Loucy (cell line): ENCODE results near the gene GMPR2.

Experiments
- H2AFZ ChIP-seq: fragments of 200-600 bp; sonication (generic); 2 replicates; pipeline ENCODE4 v1.6.0; 2016; ENCODE audit warnings: antibody characterized with exemption, mild to moderate bottlenecking, low read length, moderate library complexity
- H3F3A ChIP-seq: fragments of 200-600 bp; 2 replicates; pipeline ENCODE4 v1.6.0; 2016; ENCODE audit warnings: antibody characterized with exemption, low read depth, mild to moderate bottlenecking
- H3K27me3 ChIP-seq: fragments of 200-600 bp; sonication (generic); 2 replicates; pipeline ENCODE4 v1.6.1; 2014; ENCODE audit warnings: low read length, mild to moderate bottlenecking; ENCODE audit not compliant: insufficient read depth, poor library complexity, severe bottlenecking
- H3K36me3 ChIP-seq: fragments of 200-600 bp; sonication (generic); 2 replicates; pipeline ENCODE4 v1.6.1; 2016; ENCODE audit warnings: low read length; ENCODE audit not compliant: insufficient read depth
- H3K4me1 ChIP-seq: fragments of 200-600 bp; sonication (generic); 2 replicates; pipeline ENCODE4 v1.5.1; 2014; ENCODE audit warnings: low read length, mild to moderate bottlenecking; ENCODE audit not compliant: insufficient read depth, poor library complexity, severe bottlenecking
- H3K4me2 ChIP-seq: fragments of 200-600 bp; sonication (generic); 2 replicates; pipeline ENCODE4 v1.6.0; 2014; ENCODE audit warnings: antibody characterized with exemption, low read length, low read depth, mild to moderate bottlenecking; ENCODE audit not compliant: poor library complexity, severe bottlenecking
- H3K4me3 ChIP-seq: fragments of 200-600 bp; sonication (generic); 2 replicates; pipeline ENCODE4 v1.5.1; 2014; ENCODE audit warnings: low read length, mild to moderate bottlenecking, mixed read lengths; ENCODE audit not compliant: poor library complexity, severe bottlenecking
- H3K79me2 ChIP-seq: fragments of 200-600 bp; sonication (generic); 2 replicates; pipeline ENCODE4 v1.6.1; 2014; ENCODE audit warnings: low read length; ENCODE audit not compliant: insufficient read depth
- H3K9ac ChIP-seq: fragments of 200-600 bp; sonication (generic); 2 replicates; pipeline ENCODE4 v1.6.0; 2014; ENCODE audit warnings: mild to moderate bottlenecking, low read depth, low read length, moderate library complexity; ENCODE audit not compliant: poor library complexity, severe bottlenecking
- H3K9me2 ChIP-seq: fragments of 200-600 bp; sonication (generic); replicated peaks from 2 replicates; pipeline ENCODE4 v1.6.1; 2016; ENCODE audit warnings: low read depth, low read length, mixed read lengths
- H3K9me3 ChIP-seq: fragments of 200-600 bp; sonication (generic); 2 replicates; pipeline ENCODE4 v1.6.1; 2014; ENCODE audit warnings: mild to moderate bottlenecking, antibody characterized with exemption, low read length, low read depth; ENCODE audit not compliant: insufficient read depth
- H4K20me1 ChIP-seq: fragments of 200-600 bp; sonication (generic); 2 replicates; pipeline ENCODE4 v1.6.0; 2014; ENCODE audit warnings: antibody characterized with exemption, low read length, mild to moderate bottlenecking; ENCODE audit not compliant: insufficient read depth, poor library complexity, severe bottlenecking
- CTCF ChIP-seq: fragments of 200-600 bp; sonication (generic); conservative IDR thresholded peaks from 2 replicates; pipeline ENCODE4 v1.5.1; 2014; ENCODE audit warnings: mild to moderate bottlenecking, antibody characterized with exemption, low read length
- EZH2phosphoT487 ChIP-seq: fragments of 200-600 bp; IDR thresholded peaks from 2 replicates; pipeline ENCODE4 v1.6.1; 2018; ENCODE audit warnings: antibody characterized with exemption, mild to moderate bottlenecking, moderate library complexity, borderline replicate concordance

Gene GMPR2

DNA sequence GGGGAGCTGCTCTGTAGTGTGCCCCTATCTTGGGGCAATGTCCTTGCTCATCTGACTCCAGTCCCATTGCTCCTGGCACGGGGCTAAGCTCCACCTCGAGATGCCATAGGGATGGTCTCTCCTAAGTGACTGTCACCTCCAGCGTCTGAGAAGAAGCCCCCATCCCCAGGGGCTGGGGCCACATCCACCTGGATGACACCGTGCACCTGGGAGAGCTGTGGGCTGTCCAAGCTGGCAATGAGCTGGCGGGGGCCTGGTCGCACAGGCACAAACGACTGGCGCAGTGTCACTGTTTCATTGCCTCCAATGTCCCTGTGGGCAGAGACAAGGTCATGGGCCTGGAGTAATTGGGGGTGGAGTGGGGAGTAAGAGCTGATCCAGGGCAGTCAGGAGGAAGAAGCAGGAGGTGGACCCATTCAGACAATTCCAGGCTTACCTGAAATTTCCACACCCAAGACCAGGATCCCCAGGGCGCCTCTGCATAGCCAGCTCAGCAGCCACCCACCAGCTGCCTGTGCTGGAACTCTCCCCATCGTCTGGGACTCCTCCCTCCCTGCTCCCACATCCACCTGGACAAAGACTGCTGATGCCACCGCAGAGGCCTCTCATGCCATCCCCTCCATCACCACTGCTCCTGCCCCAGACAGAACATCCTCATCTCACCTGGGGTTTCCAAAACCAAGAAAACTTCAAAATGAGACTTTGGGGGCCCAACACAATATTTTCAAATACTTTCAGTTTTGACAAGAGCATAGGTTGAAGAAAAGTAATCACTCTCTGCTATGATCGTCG lies 16.7 kb downstream of the GMPR2 start:
- Histone ChIP-seq H3K79me2 (no peaks in the 10 kb centered on the region), H2AFZ (no peak overlapping the region), H3F3A (no peaks in the 10 kb centered on the region), H3K9me2 (no peaks in the 10 kb centered on the region), H3K4me3 (no peak overlapping the region), H3K9me3 (no peaks in the 10 kb centered on the region), H3K4me2 (no peak overlapping the region), H4K20me1 (no peaks in the 10 kb centered on the region), H3K36me3 (no peaks in the 10 kb centered on the region), H3K27me3 (no peaks in the 10 kb centered on the region), H3K4me1 (no peaks in the 10 kb centered on the region), H3K9ac (no peak overlapping the region)
- TF ChIP-seq CTCF (no peak), EZH2phosphoT487 (no peak)

DNA sequence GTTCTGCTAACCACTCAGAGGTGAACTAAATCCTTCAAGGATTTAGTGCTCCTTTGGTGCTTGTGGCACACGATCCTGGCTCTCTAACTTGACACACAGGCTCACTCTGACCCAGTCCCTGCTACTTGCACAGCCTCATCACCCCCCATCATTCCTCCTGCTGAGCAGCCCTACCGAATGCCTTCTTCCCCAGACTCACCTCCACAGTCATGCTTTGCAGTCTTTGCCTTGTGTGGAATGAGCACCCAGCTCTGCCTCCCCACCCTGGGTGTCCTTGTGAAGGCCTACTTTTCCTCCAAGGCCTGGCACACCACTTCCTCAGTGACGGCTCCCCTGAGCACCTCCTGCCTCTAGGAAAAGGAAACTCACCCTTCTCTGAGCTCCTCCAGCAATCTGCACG lies 17.6 kb downstream of the GMPR2 start:
- Histone ChIP-seq H3K9ac (no peak overlapping the region), H3K4me3 (no peak overlapping the region)

DNA sequence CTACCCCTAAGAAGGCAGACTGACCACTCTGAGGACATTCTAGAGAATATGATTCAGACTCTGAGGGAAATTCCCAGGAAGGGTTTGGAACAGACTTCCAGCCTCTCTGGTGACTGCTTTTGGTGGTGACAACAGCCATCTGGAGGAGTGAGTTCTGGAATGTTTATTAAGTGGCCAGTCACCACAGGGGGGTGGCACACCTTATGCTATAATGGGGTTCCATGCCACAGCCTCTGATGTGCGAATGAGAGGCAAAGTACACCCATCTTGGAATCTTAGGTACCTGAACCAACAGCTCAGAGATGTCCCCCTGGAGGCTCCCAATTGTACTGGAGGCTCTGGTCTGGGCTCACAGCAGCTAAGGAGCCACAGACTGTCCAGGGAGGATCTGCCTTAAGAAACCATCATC lies 19.2 kb downstream of the GMPR2 start:
- H3K4me3 ChIP-seq = no peak overlapping the region
- no peaks in the 10 kb centered on the region for H3K4me1 ChIP-seq
- no peaks in the 10 kb centered on the region for H3K9me3 ChIP-seq
- no peaks in the 10 kb centered on the region for H3F3A ChIP-seq
- no peaks in the 10 kb centered on the region for H3K79me2 ChIP-seq
- no peak for TF ChIP-seq CTCF
- no peak for TF ChIP-seq EZH2phosphoT487
- H3K4me2 ChIP-seq = no peak overlapping the region
- H3K9me2 ChIP-seq = no peaks in the 10 kb centered on the region
- H3K9ac ChIP-seq = no peak overlapping the region
- H4K20me1 ChIP-seq = no peaks in the 10 kb centered on the region
- H2AFZ ChIP-seq = no peak overlapping the region
- no peaks in the 10 kb centered on the region for H3K36me3 ChIP-seq
- H3K27me3 ChIP-seq = no peaks in the 10 kb centered on the region

More for the DNA sequence above, 17.6 kb downstream of the GMPR2 start:
- H4K20me1 ChIP-seq = no peaks in the 10 kb centered on the region
- no peak for TF ChIP-seq EZH2phosphoT487
- no peak for TF ChIP-seq CTCF
- H3F3A ChIP-seq = no peaks in the 10 kb centered on the region
- H3K9me3 ChIP-seq = no peaks in the 10 kb centered on the region
- H3K27me3 ChIP-seq = no peaks in the 10 kb centered on the region
- H3K9me2 ChIP-seq = no peaks in the 10 kb centered on the region
- no peak overlapping the region for H2AFZ ChIP-seq
- H3K79me2 ChIP-seq = no peaks in the 10 kb centered on the region
- no peak overlapping the region for H3K4me2 ChIP-seq
- H3K36me3 ChIP-seq = no peaks in the 10 kb centered on the region
- H3K4me1 ChIP-seq = no peaks in the 10 kb centered on the region
